ENCODE results near the gene DMGDH. TPM values are rescaled to one million over a fixed set of nuclear protein-coding genes. Genes with fewer than 3 reads are reported as not detected.

The DMGDH gene
- total RNA-seq, 1 donor from 2014 or later, result 0.32 TPM

DNA sequence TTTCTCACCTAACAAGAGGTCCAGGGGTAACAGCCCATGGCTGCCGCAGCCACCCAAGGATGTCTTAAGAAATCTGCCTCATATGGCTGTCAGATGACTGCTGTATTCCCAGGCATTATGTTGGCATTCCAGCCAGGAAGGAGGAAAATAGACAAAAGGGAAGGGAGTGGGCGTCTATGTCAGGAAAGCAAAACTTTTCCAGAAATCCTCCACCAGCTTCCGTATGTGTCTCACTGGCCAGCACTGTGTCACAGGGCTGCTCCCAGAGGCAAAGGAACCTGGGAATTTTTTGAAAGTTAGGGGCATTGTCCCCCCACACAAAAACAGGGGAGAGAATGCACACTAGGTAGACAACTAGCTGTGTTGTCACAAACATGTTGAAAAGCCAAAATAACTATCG lies 7.3 kb upstream of the DMGDH start:
- peaks cover 2% of the 10 kb centered on the region for H3K4me1 Mint-ChIP-seq
- peaks cover 24% of the 10 kb centered on the region for H3K9me3 Mint-ChIP-seq
- no peak overlapping the region for H3K4me3 ChIP-seq
- H3K9ac ChIP-seq, result no peak overlapping the region
- no peak for DNase-seq (ENCODE audit: low spot score)
- no peak overlapping the region for H2AFZ ChIP-seq (replicated peaks)
- H3F3A ChIP-seq (ENCODE audit: low read depth), result no peaks in the 10 kb centered on the region
- no peak overlapping the region for H3K4me3 Mint-ChIP-seq
- H3K27ac ChIP-seq, result no peak overlapping the region
- H3K4me2 ChIP-seq, result no peak overlapping the region
- H3K27me3 Mint-ChIP-seq (ENCODE audit: insufficient read depth, low read depth), result peaks cover 8% of the 10 kb centered on the region
- no peaks in the 10 kb centered on the region for H3K79me2 ChIP-seq (ENCODE audit: low read depth)
- H3K36me3 Mint-ChIP-seq, result peaks cover 7% of the 10 kb centered on the region
- H3K36me3 ChIP-seq, result no peaks in the 10 kb centered on the region
- no peaks in the 10 kb centered on the region for H3K4me1 ChIP-seq
- no peak overlapping the region for H3K27ac Mint-ChIP-seq
- no peaks in the 10 kb centered on the region for H3K27me3 ChIP-seq
- no peaks in the 10 kb centered on the region for H4K20me1 ChIP-seq (ENCODE audit: low read depth)
- TF ChIP-seq, protein P1, sequence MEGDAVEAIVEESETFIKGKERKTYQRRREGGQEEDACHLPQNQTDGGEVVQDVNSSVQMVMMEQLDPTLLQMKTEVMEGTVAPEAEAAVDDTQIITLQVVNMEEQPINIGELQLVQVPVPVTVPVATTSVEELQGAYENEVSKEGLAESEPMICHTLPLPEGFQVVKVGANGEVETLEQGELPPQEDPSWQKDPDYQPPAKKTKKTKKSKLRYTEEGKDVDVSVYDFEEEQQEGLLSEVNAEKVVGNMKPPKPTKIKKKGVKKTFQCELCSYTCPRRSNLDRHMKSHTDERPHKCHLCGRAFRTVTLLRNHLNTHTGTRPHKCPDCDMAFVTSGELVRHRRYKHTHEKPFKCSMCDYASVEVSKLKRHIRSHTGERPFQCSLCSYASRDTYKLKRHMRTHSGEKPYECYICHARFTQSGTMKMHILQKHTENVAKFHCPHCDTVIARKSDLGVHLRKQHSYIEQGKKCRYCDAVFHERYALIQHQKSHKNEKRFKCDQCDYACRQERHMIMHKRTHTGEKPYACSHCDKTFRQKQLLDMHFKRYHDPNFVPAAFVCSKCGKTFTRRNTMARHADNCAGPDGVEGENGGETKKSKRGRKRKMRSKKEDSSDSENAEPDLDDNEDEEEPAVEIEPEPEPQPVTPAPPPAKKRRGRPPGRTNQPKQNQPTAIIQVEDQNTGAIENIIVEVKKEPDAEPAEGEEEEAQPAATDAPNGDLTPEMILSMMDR (IDR thresholded peaks at IDR 0.05), result no peak
- TF ChIP-seq EZH2 (IDR thresholded peaks at IDR 0.05) (no peak), EZH2phosphoT487 (IDR thresholded peaks at IDR 0.05) (no peak)
- H3K9me3 ChIP-seq (ENCODE audit: low read depth), result no peaks in the 10 kb centered on the region

DNA sequence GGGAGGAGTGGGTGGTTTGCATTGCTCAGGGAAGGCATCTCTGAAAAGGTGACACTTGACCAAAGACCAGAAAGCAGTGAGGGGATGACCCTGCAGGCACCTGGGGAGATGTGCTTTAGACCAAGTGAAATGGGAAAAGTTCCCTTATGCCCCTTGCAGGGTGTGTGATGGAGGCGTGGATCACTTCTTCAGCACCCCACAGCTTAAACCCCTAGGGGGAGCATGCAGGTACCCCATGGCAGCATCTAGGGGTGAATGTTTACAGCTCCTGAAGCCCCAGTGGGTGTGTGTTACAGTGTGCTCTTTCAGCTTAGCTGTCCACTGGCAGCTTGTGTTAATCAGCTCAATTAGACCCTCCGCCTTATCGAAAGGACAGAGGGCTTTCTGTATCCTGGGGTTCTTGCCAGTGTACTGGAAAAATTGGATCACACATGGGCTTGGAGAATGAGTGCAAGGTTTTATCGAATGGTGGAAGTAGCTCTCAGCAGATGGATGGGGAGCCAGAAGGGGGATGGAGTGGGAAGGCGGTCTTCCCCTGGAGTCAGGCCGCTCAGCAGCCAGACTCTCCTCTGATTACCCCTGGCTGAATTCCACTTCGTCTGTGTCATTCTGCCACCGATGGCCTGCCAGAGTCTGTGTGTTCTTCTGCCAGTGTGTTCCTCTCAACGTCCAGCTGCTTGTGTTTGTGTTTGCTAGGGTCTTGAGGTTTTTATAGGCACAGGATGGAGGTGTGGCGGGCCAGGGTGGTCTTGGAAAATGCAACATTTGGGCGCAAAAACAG lies 6.4 kb upstream of the DMGDH start:
- Mint-ChIP-seq H3K4me1 (peaks cover 9% of the 10 kb centered on the region), H3K27me3 (ENCODE audit: insufficient read depth, low read depth) (peaks cover 8% of the 10 kb centered on the region), H3K27ac (no peak overlapping the region), H3K36me3 (peaks cover 7% of the 10 kb centered on the region), H3K9me3 (peaks cover 24% of the 10 kb centered on the region), H3K4me3 (no peak overlapping the region)
- H2AFZ ChIP-seq (replicated peaks), result no peak overlapping the region
- H3K27ac ChIP-seq, result no peak overlapping the region
- TF ChIP-seq EZH2phosphoT487 (IDR thresholded peaks at IDR 0.05) (no peak), EZH2 (IDR thresholded peaks at IDR 0.05) (no peak)
- TF ChIP-seq, protein P1 (IDR thresholded peaks at IDR 0.05), result no peak
- H3K9ac ChIP-seq, result no peak overlapping the region
- no peaks in the 10 kb centered on the region for H3K79me2 ChIP-seq (ENCODE audit: low read depth)
- no peak overlapping the region for H3K4me2 ChIP-seq
- no peaks in the 10 kb centered on the region for H3K4me1 ChIP-seq
- H3K27me3 ChIP-seq, result no peaks in the 10 kb centered on the region
- H3K36me3 ChIP-seq, result no peaks in the 10 kb centered on the region
- no peaks in the 10 kb centered on the region for H4K20me1 ChIP-seq (ENCODE audit: low read depth)
- no peaks in the 10 kb centered on the region for H3K9me3 ChIP-seq (ENCODE audit: low read depth)
- no peak for DNase-seq (ENCODE audit: low spot score)
- H3F3A ChIP-seq (ENCODE audit: low read depth), result no peaks in the 10 kb centered on the region
- no peak overlapping the region for H3K4me3 ChIP-seq

DNA sequence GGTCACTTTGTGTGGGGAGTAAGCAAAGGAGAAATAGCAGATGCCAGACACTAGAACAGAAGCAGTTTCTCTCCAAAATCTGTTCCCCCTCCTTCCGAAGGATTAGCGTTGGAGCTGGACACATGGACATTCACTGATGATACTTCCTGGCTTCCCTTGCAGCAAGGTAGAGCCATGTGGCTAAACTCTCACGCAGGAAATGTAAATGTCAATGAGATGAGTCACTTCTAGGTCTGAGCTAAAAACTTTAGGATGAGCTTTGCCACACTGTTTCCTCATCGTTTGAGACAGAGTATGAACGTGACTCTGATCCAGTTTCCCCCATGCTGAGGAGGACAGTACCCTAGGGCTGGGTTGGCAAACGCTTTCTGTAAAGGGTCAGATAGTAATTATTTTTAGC lies 5.2 kb upstream of the DMGDH start:
- Mint-ChIP-seq H3K36me3 (peaks cover 6% of the 10 kb centered on the region), H3K4me1 (peaks cover 11% of the 10 kb centered on the region), H3K27ac (no peak overlapping the region), H3K4me3 (no peak overlapping the region), H3K9me3 (peaks cover 22% of the 10 kb centered on the region), H3K27me3 (ENCODE audit: insufficient read depth, low read depth) (peaks cover 8% of the 10 kb centered on the region)
- Histone ChIP-seq H2AFZ (replicated peaks) (no peak overlapping the region), H3K4me1 (no peaks in the 10 kb centered on the region), H3K9ac (no peak overlapping the region), H3F3A (ENCODE audit: low read depth) (no peaks in the 10 kb centered on the region), H3K4me2 (no peak overlapping the region), H3K4me3 (no peak overlapping the region), H3K36me3 (no peaks in the 10 kb centered on the region), H3K9me3 (ENCODE audit: low read depth) (no peaks in the 10 kb centered on the region), H3K27me3 (no peaks in the 10 kb centered on the region), H4K20me1 (ENCODE audit: low read depth) (no peaks in the 10 kb centered on the region), H3K27ac (no peak overlapping the region), H3K79me2 (ENCODE audit: low read depth) (no peaks in the 10 kb centered on the region)
- DNase-seq (ENCODE audit: low spot score), result no peak
- no peak for TF ChIP-seq EZH2phosphoT487 (IDR thresholded peaks at IDR 0.05)
- TF ChIP-seq, protein P1 (IDR thresholded peaks at IDR 0.05), result no peak
- TF ChIP-seq EZH2 (IDR thresholded peaks at IDR 0.05), result no peak

All from neural progenitor cell (in vitro differentiated cells).